ENCODE data around the gene LTB4R2.

Gene LTB4R2

GRCh38 chr14:24289649-24290280 lies 20.2 kb upstream of the LTB4R2 start:
- no peak for TF ChIP-seq CTCF (IDR thresholded peaks at IDR 0.05; ENCODE audit: borderline replicate concordance, control extremely low read depth, extremely low read depth, insufficient read depth, missing control alignments)
- in situ Hi-C loops (cut with MboI; ENCODE audit: low sequenced_read_pairs, unreplicated experiment) = loop anchor here (5.0 kb wide), 1 partner anchor 42 kb away; no protein-coding TSS in a partner anchor

GRCh38 chr14:24290746-24291145 lies 19.2 kb upstream of the LTB4R2 start:
- in situ Hi-C loops (cut with MboI; ENCODE audit: low sequenced_read_pairs, unreplicated experiment) = no loop called here
- no peak for TF ChIP-seq CTCF (IDR thresholded peaks at IDR 0.05; ENCODE audit: borderline replicate concordance, control extremely low read depth, extremely low read depth, insufficient read depth, missing control alignments)
- no peak for DNase-seq (ENCODE audit: low spot score)

More at GRCh38 chr14:24289649-24290280, 20.2 kb upstream of the LTB4R2 start:
- peak; percentile 64 for DNase-seq (ENCODE audit: low spot score)

GRCh38 chr14:24291446-24292117 lies 18.4 kb upstream of the LTB4R2 start:
- DNase-seq (ENCODE audit: low spot score) = no peak
- no peak for TF ChIP-seq CTCF (IDR thresholded peaks at IDR 0.05; ENCODE audit: borderline replicate concordance, control extremely low read depth, extremely low read depth, insufficient read depth, missing control alignments)
- in situ Hi-C loops (cut with MboI; ENCODE audit: low sequenced_read_pairs, unreplicated experiment) = no loop called here

GRCh38 chr14:24292118-24292807 lies 17.7 kb upstream of the LTB4R2 start:
- in situ Hi-C loops (cut with MboI; ENCODE audit: low sequenced_read_pairs, unreplicated experiment) = no loop called here
- TF ChIP-seq CTCF (IDR thresholded peaks at IDR 0.05; ENCODE audit: borderline replicate concordance, control extremely low read depth, extremely low read depth, insufficient read depth, missing control alignments) = no peak
- DNase-seq (ENCODE audit: low spot score) = no peak

GRCh38 chr14:24293525-24293924 lies 16.4 kb upstream of the LTB4R2 start:
- no peak for DNase-seq (ENCODE audit: low spot score)
- TF ChIP-seq CTCF (IDR thresholded peaks at IDR 0.05; ENCODE audit: borderline replicate concordance, control extremely low read depth, extremely low read depth, insufficient read depth, missing control alignments) = no peak
- in situ Hi-C loops (cut with MboI; ENCODE audit: low sequenced_read_pairs, unreplicated experiment) = no loop called here

- DNase-seq (ENCODE audit: low spot score) = peak; percentile 82
- in situ Hi-C loops (cut with MboI; ENCODE audit: low sequenced_read_pairs, unreplicated experiment) = no loop called here
Measured at GRCh38 chr14:24296341-24297157, 13.4 kb upstream of the LTB4R2 start.

More at GRCh38 chr14:24296341-24297157, 13.4 kb upstream of the LTB4R2 start:
- peak; percentile 61 for TF ChIP-seq CTCF (IDR thresholded peaks at IDR 0.05; ENCODE audit: borderline replicate concordance, control extremely low read depth, extremely low read depth, insufficient read depth, missing control alignments)

Measured in GM13976 (cell line).